NCI-H1930 (cell line): ENCODE measurements around the gene SLCO3A1.
"Not testable (repeated sequence)": the region's sequence is repeated elsewhere in the genome, so short reads cannot be mapped to it uniquely, and the experiment has no call there.

ENCODE experiments used
- DNase-seq, 2 experiments: peaks; one replicate each; lab custom pipeline; 2025; lab: John Stamatoyannopoulos, UW

The SLCO3A1 gene

DNA sequence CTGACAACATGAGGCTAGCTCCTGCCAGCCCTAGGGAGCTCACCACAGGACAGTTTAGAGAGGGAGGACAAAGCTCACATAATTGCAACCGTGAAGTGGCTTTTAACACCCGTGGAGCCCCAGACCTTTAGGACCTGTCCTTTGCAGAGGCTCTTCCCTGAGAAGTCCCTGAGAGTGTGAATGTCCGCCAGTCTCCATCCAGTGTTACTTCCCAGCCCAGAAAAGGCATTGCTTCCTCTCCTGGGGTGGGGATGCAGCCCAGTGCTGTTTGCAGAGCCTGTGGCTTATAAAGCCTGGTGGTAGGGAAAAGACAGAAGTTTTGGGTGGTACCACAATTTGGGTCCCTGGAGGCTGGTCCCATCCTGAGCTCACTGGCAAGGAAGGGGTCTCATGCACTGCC is 182.0 kb downstream of the SLCO3A1 start:
- no peak for DNase-seq

GRCh38 chr15:92035961-92036360 is 182.5 kb downstream of the SLCO3A1 start:
- no peak for DNase-seq

DNA sequence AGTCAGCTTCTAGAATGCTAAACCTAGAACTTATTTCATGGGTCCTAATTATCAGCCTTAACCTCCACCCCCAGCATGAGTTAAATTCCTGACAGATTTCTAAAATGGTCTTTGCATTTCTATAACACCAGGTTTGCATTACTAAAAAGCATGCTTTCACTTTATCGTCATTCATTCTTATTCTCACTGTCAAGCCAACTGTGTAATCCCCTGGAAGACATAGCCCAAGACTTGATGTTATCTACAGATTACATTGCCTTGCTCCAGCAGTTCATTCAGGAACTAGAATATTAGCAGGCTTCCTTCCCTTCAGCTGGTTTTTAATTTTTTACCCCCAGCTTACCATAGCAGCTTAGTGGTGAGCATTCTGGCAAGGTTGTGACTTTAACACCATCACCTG is 184.0 kb downstream of the SLCO3A1 start:
- no peak for DNase-seq

DNA sequence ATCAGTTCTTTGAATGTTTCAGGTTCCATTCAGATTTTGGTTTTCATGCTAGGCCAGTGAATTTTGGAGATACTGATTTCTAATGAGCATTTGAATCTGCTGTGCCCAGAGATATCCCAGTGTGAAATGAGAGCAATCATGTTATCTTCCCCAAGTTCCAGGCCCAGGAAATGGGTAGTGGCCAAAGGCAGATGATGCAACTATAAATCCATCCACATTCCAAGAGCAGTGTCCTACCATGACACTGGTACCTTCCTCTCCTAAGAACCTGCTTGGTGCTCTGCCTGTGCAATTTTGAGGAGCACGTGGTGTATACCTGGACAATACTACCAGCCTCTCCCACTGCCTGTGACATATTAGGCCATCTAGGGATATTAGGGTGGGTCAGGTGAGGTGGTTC is 186.8 kb downstream of the SLCO3A1 start:
- DNase-seq, result no peak

GRCh38 chr15:92041371-92041770 is 187.9 kb downstream of the SLCO3A1 start:
- DNase-seq, result no peak

DNA sequence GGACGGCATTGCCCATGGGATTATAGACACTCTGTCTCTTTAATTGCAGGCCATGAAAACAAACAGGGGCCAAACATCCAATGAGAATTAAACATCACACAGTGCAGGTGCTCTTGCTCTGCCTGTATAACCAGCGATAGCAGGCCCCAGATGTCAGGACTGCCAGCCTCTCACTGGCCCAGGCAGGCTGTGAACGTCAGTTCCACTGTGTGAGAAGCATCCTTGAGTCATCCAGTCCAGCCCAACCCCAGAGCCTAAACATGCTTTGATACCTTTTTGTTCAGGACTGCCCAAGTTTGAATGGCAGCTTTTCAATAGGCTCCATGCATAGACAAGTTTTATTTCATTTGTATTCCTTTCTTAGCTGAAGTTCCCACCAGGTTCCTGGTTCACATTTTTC is 189.8 kb downstream of the SLCO3A1 start:
- no peak for DNase-seq

- no peak for DNase-seq
These were observed 190.8 kb downstream of the SLCO3A1 start for GRCh38 chr15:92044203-92044909.

DNA sequence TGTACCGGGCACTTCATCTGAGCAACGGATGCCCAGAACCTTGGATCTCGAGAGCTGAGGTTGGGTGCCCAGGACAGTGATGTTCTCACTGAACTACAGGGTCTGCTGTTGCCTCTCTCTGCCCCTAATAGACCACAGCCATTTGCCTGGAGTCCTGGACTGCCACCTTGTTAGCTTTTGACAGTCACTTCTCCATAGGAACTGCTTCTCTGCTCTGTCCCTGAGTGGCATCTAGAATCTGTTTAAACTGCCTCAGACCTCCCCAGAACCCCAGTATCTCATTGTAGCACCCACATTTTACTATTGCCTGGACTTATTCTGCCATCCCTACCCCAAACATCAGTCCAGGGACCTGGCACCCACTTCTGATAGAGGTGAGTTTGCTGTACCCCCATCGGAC is 194.4 kb downstream of the SLCO3A1 start:
- no peak for DNase-seq

- no peak for DNase-seq
These were observed 195.2 kb downstream of the SLCO3A1 start for GRCh38 chr15:92048739-92049138.

- no peak for DNase-seq
These were observed 195.9 kb downstream of the SLCO3A1 start for GRCh38 chr15:92049290-92049989.

DNA sequence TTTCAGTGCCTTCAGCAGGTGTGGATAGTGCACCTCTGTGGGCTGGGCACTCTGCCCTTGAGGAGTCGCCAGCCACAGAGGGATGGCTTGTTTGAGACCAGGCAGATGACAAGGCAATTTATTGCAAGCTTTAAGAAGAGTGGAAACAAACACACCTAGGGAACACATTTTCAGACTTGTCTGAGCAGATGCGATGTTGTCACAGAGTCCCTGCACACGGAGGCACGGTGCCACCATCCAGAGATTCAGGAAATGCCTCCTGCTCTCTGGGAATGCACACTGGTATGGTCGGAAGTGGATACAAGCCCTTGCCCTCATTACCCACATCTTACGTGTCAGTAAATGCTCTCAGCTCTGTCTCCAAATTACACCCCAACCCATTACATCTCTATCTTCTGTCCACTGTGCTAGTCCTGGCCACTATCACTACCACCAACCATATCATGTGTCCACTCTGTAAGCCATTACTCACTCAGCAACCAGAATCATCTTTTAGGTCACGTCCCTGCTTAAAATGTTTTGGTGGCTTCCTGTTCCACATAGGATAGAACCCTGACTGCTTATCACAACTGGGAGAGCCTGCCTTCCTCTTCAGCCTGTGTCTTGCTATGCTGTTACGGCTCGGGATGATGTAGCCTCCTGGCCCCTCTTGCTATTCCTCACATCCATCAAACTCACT is 196.9 kb downstream of the SLCO3A1 start:
- no peak for DNase-seq

- no peak for DNase-seq
These were observed 198.2 kb downstream of the SLCO3A1 start for GRCh38 chr15:92051716-92052115.

GRCh38 chr15:92053753-92054316 is 200.3 kb downstream of the SLCO3A1 start:
- no peak for DNase-seq

DNA sequence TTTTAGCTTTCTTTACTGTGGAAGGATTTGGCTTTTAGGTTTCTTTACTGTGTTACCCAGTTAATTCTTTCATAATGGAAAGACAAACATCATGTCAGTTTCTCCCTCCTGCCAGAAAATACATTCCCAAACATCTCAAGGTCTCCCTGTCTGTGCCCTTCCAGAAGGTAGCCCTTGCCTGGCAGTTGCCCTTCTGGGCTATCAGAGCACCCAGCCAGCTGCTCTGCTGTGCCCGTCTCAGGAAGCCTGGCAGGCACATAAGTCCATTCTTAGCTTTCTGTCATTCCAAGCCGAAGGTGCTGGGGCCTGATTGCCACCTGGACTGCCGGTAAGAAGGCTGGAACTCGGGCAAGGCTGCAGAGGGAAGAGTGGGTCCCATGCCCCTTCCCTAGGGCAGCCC is 203.4 kb downstream of the SLCO3A1 start:
- no peak for DNase-seq

DNA sequence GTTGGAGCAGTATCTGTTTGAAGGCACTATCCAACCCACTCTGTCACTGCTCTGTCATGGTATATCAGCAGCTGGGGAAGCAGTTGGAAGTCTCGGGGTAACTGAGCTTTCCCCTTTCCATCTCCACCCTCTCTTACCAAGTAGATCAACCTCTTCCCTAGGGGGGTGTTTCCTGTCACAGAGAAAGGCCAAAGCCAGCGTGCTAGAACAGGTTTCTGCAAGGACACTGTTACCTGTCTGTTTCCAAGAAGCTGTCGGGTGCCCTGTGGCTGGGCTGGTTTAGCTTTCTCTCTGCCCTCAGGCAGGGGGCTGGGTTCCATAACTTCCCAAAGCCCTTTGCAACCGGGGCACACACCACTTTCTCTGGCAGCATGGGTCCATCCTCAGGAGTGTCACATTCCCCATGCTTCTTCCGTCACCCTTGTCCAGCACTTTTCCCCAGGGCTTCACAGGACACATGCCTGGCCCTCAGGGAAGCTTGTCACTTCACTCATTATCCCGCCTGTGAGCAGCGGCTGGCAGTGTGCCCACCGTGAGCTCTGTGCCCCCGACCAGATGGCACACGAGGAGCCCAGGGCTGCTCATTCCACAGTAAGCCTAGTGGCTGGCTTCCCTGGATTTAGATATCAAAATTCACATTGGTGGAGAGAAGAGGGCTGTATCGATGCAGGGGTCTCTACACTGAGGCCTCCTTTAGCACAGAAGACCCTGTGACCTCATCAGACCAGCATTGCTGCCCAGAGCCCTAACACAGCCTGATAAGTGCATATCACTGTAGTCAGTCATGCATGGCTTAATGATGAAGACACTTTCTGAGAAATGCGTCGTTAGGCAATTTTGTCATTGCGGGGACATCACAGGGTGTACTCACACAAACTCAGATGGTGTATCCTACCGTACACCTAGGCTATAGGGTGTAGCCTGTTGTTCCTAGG is 205.8 kb downstream of the SLCO3A1 start:
- DNase-seq, result no peak

DNA sequence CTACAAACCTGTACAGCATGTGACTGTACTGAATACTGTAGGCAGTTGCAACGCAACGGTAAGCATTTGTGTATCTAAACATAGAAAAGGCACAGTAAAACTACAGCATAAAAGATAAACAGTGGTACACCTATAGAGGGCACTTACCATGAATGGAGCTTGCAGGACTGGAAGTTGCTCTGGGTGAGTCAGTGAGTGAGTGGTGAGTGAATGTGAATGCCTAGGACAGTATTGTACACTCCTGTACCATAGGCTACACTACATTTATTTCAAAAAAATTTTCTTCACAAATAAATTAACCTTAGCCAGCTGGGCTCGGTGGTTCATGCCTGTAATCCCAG is 206.4 kb downstream of the SLCO3A1 start:
- not testable (repeated sequence) for DNase-seq

DNA sequence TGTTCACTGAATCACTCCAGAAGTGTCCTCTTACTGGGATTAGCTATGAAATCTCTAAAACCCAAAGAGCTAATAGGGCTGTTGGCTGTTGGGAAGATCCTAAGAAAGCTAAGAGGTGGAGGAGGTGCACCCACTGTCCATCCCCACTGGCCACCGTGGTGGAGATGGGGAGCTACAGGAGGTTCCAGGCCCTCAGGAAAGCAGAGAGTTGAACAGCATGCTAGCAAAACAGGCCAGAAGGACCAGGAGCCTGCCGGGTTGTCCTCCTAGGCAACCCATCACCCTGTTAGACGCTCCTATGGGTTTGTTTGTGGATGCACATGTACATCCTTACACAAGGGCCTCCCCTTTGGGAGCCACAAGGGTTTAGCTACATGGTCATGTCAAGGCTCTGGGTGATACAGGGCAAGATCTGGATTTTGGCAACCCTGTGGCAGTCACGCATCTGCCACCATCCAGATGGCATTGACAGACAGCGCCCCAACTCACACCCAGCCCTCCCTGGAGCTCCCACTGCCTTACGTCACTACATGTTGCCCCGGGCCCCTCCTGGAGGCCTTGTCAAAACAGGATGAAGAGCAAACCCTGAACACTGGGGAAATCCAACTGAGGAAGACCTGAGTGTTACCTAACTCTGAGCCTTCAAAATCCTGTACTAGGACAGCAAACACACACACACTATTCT is 208.1 kb downstream of the SLCO3A1 start:
- DNase-seq, result no peak

- DNase-seq, result no peak
These were observed 209.0 kb downstream of the SLCO3A1 start for GRCh38 chr15:92062505-92062904.

DNA sequence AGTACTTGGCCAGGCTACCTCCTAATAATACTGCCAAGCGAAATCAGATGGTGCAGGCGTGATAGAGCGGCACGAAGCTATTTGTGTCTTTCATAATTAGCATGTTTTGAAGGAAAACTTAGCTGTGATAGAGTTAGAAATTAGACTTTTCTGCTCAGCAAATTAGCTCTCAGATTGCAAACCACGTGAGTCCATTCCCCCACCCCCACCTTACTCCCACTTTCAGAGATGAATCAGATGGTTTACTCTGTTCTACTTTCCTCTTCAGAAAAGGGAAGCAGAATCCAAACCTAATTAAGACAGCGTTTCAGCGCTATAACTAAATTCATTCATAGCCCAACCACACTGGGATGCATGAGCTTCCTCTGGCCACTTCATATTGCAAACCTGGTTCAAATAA is 214.6 kb downstream of the SLCO3A1 start:
- DNase-seq, result no peak

- DNase-seq, result no peak
These were observed 216.1 kb downstream of the SLCO3A1 start for GRCh38 chr15:92069308-92070250.
